GM23248 (cell line): ENCODE measurements around the gene WNT2. TPM values are rescaled to one million over a fixed set of nuclear protein-coding genes. Genes with fewer than 3 reads are reported as not detected.

Experiments used
- DNase-seq: peaks from one replicate; pipeline ENCODE4 v3.0.0-alpha.2; 2015
- H2AFZ ChIP-seq: fragments of 200-600 bp; sonication (generic); 2 replicates; pipeline ENCODE4 v1.6.1; 2016; ENCODE audit warnings: antibody characterized with exemption
- H3F3A ChIP-seq: fragments of 200-600 bp; sonication (generic); 2 replicates; pipeline ENCODE4 v1.6.1; 2016; ENCODE audit warnings: mild to moderate bottlenecking, antibody characterized with exemption, mixed run types; ENCODE audit not compliant: insufficient read depth
- H3K27ac ChIP-seq: fragments of 200-600 bp; sonication (generic); 2 replicates; pipeline ENCODE4 v1.5.1; 2016; ENCODE audit warnings: mild to moderate bottlenecking
- H3K27me3 ChIP-seq: fragments of 200-600 bp; sonication (generic); replicated peaks from 2 replicates; pipeline ENCODE4 v1.6.1; 2016; ENCODE audit warnings: mild to moderate bottlenecking; ENCODE audit not compliant: insufficient read depth
- H3K36me3 ChIP-seq: fragments of 200-600 bp; sonication (generic); 2 replicates; pipeline ENCODE4 v1.6.1; 2016; ENCODE audit warnings: low read depth, mild to moderate bottlenecking
- H3K4me1 ChIP-seq: fragments of 200-600 bp; sonication (generic); 2 replicates; pipeline ENCODE4 v1.6.1; 2016; ENCODE audit warnings: mild to moderate bottlenecking; ENCODE audit not compliant: insufficient read depth
- H3K4me2 ChIP-seq: fragments of 200-600 bp; sonication (generic); one replicate; pipeline ENCODE4 v1.6.1; 2016; ENCODE audit warnings: mild to moderate bottlenecking; ENCODE audit not compliant: unreplicated experiment
- H3K4me3 ChIP-seq: fragments of 200-600 bp; sonication (generic); 2 replicates; pipeline ENCODE4 v1.5.1; 2016; ENCODE audit warnings: mild to moderate bottlenecking
- H3K79me2 ChIP-seq: fragments of 200-600 bp; sonication (generic); 2 replicates; pipeline ENCODE4 v1.6.1; 2016; ENCODE audit warnings: mild to moderate bottlenecking; ENCODE audit not compliant: insufficient read depth
- H3K9ac ChIP-seq: fragments of 200-600 bp; sonication (generic); 2 replicates; pipeline ENCODE4 v1.6.1; 2016; ENCODE audit warnings: mild to moderate bottlenecking
- H3K9me2 ChIP-seq: fragments of 200-600 bp; sonication (generic); 2 replicates; pipeline ENCODE4 v1.6.1; 2016; ENCODE audit warnings: mixed run types, mild to moderate bottlenecking, moderate library complexity; ENCODE audit not compliant: insufficient read depth
- H3K9me3 ChIP-seq: fragments of 200-600 bp; sonication (generic); one replicate; pipeline ENCODE4 v1.6.1; 2017; ENCODE audit warnings: low read depth
- H4K20me1 ChIP-seq: fragments of 200-600 bp; sonication (generic); 2 replicates; pipeline ENCODE4 v1.6.0; 2016; ENCODE audit not compliant: insufficient read depth
- EZH2 ChIP-seq: fragments of 200-600 bp; sonication (generic); IDR thresholded peaks from 2 replicates; pipeline ENCODE4 v1.6.1; 2018; ENCODE audit warnings: antibody characterized with exemption, mild to moderate bottlenecking; ENCODE audit not compliant: insufficient read depth, poor library complexity, severe bottlenecking
- EZH2phosphoT487 ChIP-seq: fragments of 200-600 bp; sonication (generic); IDR thresholded peaks from 2 replicates; pipeline ENCODE4 v1.6.1; 2018; ENCODE audit warnings: antibody characterized with exemption, moderate library complexity, mild to moderate bottlenecking, low read depth; ENCODE audit not compliant: insufficient read depth
- WGBS, 2 experiments: methylation state at CpG; one replicate each; pipeline ENCODE4 v1.1.6; 2015 to 2017; ENCODE audit warnings: low lambda C conversion rate in 2 of 2, low coverage in 1 of 2; ENCODE audit errors: missing lambda C conversion rate in 2 of 2; 5-methylcytosine and 5-hydroxymethylcytosine counted together
- in situ Hi-C: fragments of 300-500 bp; cut with MboI; formaldehyde crosslinking; loops from 2 replicates; pipeline ENCODE4 v1.15.0; 2020
- polyA plus RNA-seq: library from polyadenylated mRNA; unstranded; fragments of >200 nt; fragmentation: Nextera tagmentation; extraction: Ambion mirVana; gene quantifications from 2 replicates; pipeline ENCODE4 v1.2.1, GENCODE V29; 2016
- total RNA-seq: library from RNA; depleted of rRNA; stranded (reverse); fragments of >200 nt; shearing (Covaris generic); gene quantifications from 2 replicates; pipeline ENCODE4 v1.2.3, GENCODE V29; 2014

Gene WNT2
- total and polyA plus RNA-seq, 2 experiments from 2014 or later, result 1.3 to 2.8 TPM

- Histone ChIP-seq H3K27me3 (peaks cover 35% of the 10 kb centered on the region), H3K79me2 (no peaks in the 10 kb centered on the region), H3K27ac (no peak overlapping the region), H3K4me1 (peaks cover 6% of the 10 kb centered on the region; the same call in 1 of the 2 replicates), H4K20me1 (no peaks in the 10 kb centered on the region), H3K9me2 (no peaks in the 10 kb centered on the region), H3K4me3 (peak overlapping the region; percentile 74; the same call in 1 of the 2 replicates), H2AFZ (peak overlapping the region; percentile 84), H3F3A (peaks cover 19% of the 10 kb centered on the region; the same call in 1 of the 2 replicates), H3K4me2 (peak overlapping the region; percentile 92), H3K9ac (no peak overlapping the region), H3K9me3 (no peaks in the 10 kb centered on the region), H3K36me3 (no peaks in the 10 kb centered on the region)
- WGBS, 2 experiments, result 54 to 57% methylated on average over 4 of the region's 4 CpGs
- no peak for DNase-seq
- no peak for TF ChIP-seq EZH2phosphoT487
- TF ChIP-seq EZH2, result no peak
- in situ Hi-C loops, result no loop called here
Measured at GRCh38 chr7:117324960-117325359, 2.1 kb upstream of the WNT2 start.

- Histone ChIP-seq H3F3A (peaks cover 19% of the 10 kb centered on the region; the same call in 1 of the 2 replicates), H4K20me1 (no peaks in the 10 kb centered on the region), H3K4me3 (peak overlapping the region; percentile 74), H3K27ac (no peak overlapping the region), H3K9me3 (no peaks in the 10 kb centered on the region), H3K4me2 (peak overlapping the region; percentile 92), H3K36me3 (no peaks in the 10 kb centered on the region), H3K4me1 (peaks cover 6% of the 10 kb centered on the region; the same call in 1 of the 2 replicates), H3K9ac (peak overlapping the region; percentile 32; the same call in 1 of the 2 replicates), H3K79me2 (no peaks in the 10 kb centered on the region), H2AFZ (peak overlapping the region; percentile 84), H3K9me2 (no peaks in the 10 kb centered on the region), H3K27me3 (peaks cover 35% of the 10 kb centered on the region)
- TF ChIP-seq EZH2phosphoT487, result no peak
- TF ChIP-seq EZH2, result no peak
- in situ Hi-C loops, result no loop called here
- peak; percentile 58 for DNase-seq
- 3% methylated on average over 45 to 58 of the region's 67 CpGs for WGBS, 2 experiments
Measured at GRCh38 chr7:117323851-117324711, 1.2 kb upstream of the WNT2 start.

GRCh38 chr7:117323305-117323850, 520 bp upstream of the WNT2 start:
- Histone ChIP-seq H4K20me1 (no peaks in the 10 kb centered on the region), H3K4me2 (peak overlapping the region; percentile 92), H3K4me3 (peak overlapping the region; percentile 74), H3K27ac (no peak overlapping the region), H3K27me3 (peaks cover 35% of the 10 kb centered on the region), H3K9ac (no peak overlapping the region), H3K9me2 (no peaks in the 10 kb centered on the region), H3F3A (peaks cover 19% of the 10 kb centered on the region; the same call in 1 of the 2 replicates), H3K36me3 (no peaks in the 10 kb centered on the region), H2AFZ (peak overlapping the region; percentile 84), H3K4me1 (peaks cover 6% of the 10 kb centered on the region; the same call in 1 of the 2 replicates), H3K79me2 (no peaks in the 10 kb centered on the region), H3K9me3 (no peaks in the 10 kb centered on the region)
- WGBS, 2 experiments, result 5 to 6% methylated on average over 19 to 25 of the region's 25 CpGs
- TF ChIP-seq EZH2 (no peak), EZH2phosphoT487 (no peak)
- in situ Hi-C loops, result no loop called here
- DNase-seq, result peak; percentile 45

- no peak overlapping the region for H3K4me2 ChIP-seq
- no peak overlapping the region for H3K27ac ChIP-seq
- H3K4me1 ChIP-seq, result peaks cover 6% of the 10 kb centered on the region; the same call in 1 of the 2 replicates
- H3K79me2 ChIP-seq, result no peaks in the 10 kb centered on the region
- H3K4me3 ChIP-seq, result no peak overlapping the region
- 51 to 60% methylated on average over 10 of the region's 10 CpGs for WGBS, 2 experiments
- in situ Hi-C loops, result no loop called here
- no peak overlapping the region for H3K9ac ChIP-seq
- no peak for DNase-seq
- H4K20me1 ChIP-seq, result no peaks in the 10 kb centered on the region
- TF ChIP-seq EZH2phosphoT487, result no peak
- no peak for TF ChIP-seq EZH2
- peaks cover 35% of the 10 kb centered on the region for H3K27me3 ChIP-seq
- no peaks in the 10 kb centered on the region for H3K9me2 ChIP-seq
- H3K36me3 ChIP-seq, result no peaks in the 10 kb centered on the region
- no peak overlapping the region for H2AFZ ChIP-seq
- peaks cover 13% of the 10 kb centered on the region; the same call in 1 of the 2 replicates for H3F3A ChIP-seq
- H3K9me3 ChIP-seq, result no peaks in the 10 kb centered on the region
Measured at GRCh38 chr7:117320523-117320922, 2.3 kb downstream of the WNT2 start.
